Suprapubic skin (tissue), 3 donors: Measurements from ENCODE around the gene CPNE7.

Source experiments
- CTCF ChIP-seq, 2 donors: fragments of 200-600 bp in 1 of 2; fragments of 450-650 bp in 1 of 2; sonication (generic) in 1 of 2; IDR thresholded peaks; one replicate each; pipeline ENCODE4 v1.5.1; 2016 to 2019; ENCODE audit warnings: antibody characterized with exemption in 2 of 2, mild to moderate bottlenecking in 1 of 2, moderate library complexity in 1 of 2
- EP300 ChIP-seq: sonication (generic); formaldehyde crosslinking; IDR thresholded peaks from one replicate; pipeline ENCODE4 v1.6.1; 2017; ENCODE audit warnings: antibody characterized with exemption

- no peak for TF ChIP-seq CTCF (IDR thresholded peaks at IDR 0.05)
- no peak for TF ChIP-seq EP300
Measured at GRCh38 chr16:89638455-89638854, 62.9 kb downstream of the CPNE7 start.
